ENCODE data around the gene MRTO4.
"Not testable (repeated sequence)": the region's sequence is repeated elsewhere in the genome, so short reads cannot be mapped to it uniquely, and the experiment has no call there.

Gene MRTO4

DNA sequence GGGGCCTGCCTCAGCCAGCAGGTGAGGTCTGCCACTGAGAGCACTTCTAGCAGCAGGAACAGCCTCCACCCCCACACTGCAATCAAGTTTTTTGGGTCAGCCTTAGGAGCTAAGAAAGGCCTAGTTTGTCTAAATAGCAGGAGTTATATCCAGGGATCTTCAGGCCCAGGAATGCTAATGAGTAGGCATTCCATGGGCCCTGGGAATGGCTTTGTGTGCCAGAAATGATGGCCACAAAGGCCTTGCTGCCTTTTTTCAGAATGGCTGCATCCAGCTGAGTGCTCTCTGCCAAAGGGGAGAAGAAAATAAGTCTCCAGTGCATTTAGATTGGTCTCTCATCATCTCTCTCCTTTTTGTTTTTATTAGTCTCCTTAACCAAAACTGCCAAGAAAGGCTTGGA, 2.8 kb downstream of the MRTO4 start:
- Histone ChIP-seq H3K27me3 (ENCODE audit: control insufficient read depth in 5 of 5, insufficient read depth in 4 of 5, low read length in 5 of 5) (no peaks in the 10 kb centered on the region), H3K4me1 (ENCODE audit: control insufficient read depth in 5 of 5, insufficient read depth in 5 of 5, low read length in 5 of 5) (peaks cover 3 to 48% (median 34%) of the 10 kb centered on the region in 5 donors), H3K36me3 (ENCODE audit: control insufficient read depth in 5 of 5, insufficient read depth in 5 of 5, low read length in 5 of 5) (peaks cover 0 to 46% (median 40%) of the 10 kb centered on the region in 5 donors), H3K9ac (ENCODE audit: low read length in 5 of 5) (no peak overlapping the region), H3K27ac (ENCODE audit: low read depth, low read length) (no peak overlapping the region), H3K4me3 (ENCODE audit: low read depth in 1 of 5, low read length in 5 of 5) (no peak overlapping the region), H3K9me3 (ENCODE audit: control insufficient read depth in 5 of 5, low read length in 5 of 5) (no peaks in the 10 kb centered on the region)

DNA sequence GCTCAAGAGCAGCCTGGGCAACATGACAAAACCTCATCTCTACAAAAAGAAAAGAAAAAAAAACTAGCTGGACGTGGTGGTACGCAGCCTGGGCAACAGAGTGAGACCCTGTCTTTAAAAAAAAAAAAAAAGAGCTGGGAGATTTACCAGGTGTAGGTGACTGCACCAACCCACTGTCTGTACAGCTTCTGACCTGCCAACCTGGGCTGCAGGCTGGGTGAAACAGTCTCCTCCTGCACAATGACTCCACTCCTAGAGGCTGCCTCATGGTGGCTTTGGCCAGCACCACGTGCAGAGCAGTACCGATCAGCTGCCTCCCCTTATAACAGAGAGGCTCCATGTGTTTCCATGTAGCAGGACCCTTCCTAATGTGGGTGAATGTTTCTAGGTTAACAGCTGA, 3.7 kb downstream of the MRTO4 start:
- Histone ChIP-seq H3K9me3 (ENCODE audit: control insufficient read depth in 5 of 5, low read length in 5 of 5) (no peaks in the 10 kb centered on the region), H3K27ac (ENCODE audit: low read depth, low read length) (no peak overlapping the region), H3K36me3 (ENCODE audit: control insufficient read depth in 5 of 5, insufficient read depth in 5 of 5, low read length in 5 of 5) (peaks cover 0 to 55% (median 47%) of the 10 kb centered on the region in 5 donors), H3K4me3 (ENCODE audit: low read depth in 1 of 5, low read length in 5 of 5) (no peak overlapping the region), H3K9ac (ENCODE audit: low read length in 5 of 5) (no peak overlapping the region), H3K27me3 (ENCODE audit: control insufficient read depth in 5 of 5, insufficient read depth in 4 of 5, low read length in 5 of 5) (no peaks in the 10 kb centered on the region), H3K4me1 (ENCODE audit: control insufficient read depth in 5 of 5, insufficient read depth in 5 of 5, low read length in 5 of 5) (peaks cover 3 to 47% (median 31%) of the 10 kb centered on the region in 5 donors)

DNA sequence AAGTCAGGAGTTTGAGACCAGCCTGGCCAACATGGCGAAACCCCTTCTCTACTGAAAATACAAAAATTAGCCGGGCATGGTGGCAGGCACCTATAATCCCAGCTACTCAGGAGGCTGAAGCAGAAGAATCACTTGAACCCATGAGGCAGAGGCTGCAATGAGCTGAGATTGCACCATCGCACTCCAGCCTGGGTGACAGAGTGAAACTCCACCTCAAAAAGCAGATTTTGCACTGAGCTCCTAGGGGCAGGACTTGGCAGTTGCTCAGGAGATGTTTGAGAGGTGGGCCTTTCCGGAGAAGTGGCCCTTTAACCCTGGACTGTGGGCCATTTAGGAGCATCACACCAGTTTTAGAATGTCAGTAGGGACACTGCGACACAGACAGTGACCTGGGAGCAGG, 4.7 kb downstream of the MRTO4 start:
- H3K4me1 ChIP-seq (ENCODE audit: control insufficient read depth in 5 of 5, insufficient read depth in 5 of 5, low read length in 5 of 5), result peaks cover 0 to 39% (median 21%) of the 10 kb centered on the region in 5 donors
- H3K9me3 ChIP-seq (ENCODE audit: control insufficient read depth in 5 of 5, low read length in 5 of 5); H3K9ac ChIP-seq (ENCODE audit: low read length in 5 of 5); H3K27ac ChIP-seq (ENCODE audit: low read depth, low read length); H3K27me3 ChIP-seq (ENCODE audit: control insufficient read depth in 5 of 5, insufficient read depth in 4 of 5, low read length in 5 of 5); H3K4me3 ChIP-seq (ENCODE audit: low read depth in 1 of 5, low read length in 5 of 5): not testable (repeated sequence)
- H3K36me3 ChIP-seq (ENCODE audit: control insufficient read depth in 5 of 5, insufficient read depth in 5 of 5, low read length in 5 of 5), result peaks cover 0 to 62% (median 51%) of the 10 kb centered on the region in 5 donors

DNA sequence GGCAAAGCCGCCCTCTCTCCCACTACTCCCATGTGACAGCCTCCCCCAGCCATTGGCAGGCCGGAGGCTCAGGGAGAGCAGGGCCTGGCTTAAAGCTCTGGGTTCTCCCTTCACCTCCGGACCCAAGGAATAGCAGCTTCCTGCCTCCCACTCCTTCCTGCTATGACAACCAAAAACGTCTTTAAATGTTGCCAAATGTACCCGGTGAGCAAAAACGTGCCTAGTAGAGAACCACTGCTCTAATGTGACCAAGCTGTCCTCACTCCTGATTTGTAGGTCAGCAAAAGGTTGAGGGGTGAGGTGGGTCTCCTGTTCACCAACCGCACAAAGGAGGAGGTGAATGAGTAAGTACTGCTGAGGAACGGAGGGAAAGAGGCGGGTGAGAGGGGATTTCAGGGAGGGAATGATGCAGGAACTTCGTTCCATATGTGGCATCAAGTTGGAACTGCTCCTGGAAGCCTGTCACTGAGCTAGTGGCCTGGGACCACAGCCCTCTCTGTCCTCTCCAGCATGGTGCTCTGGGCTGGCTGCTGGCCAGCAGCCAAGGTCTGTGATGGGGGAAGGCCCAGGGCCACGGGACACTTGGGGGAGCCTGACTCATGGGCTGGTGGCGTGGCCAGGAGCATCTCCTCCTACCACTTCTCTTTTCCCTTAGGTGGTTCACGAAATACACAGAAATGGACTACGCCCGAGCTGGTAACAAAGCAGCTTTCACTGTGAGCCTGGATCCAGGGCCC, 5.7 kb downstream of the MRTO4 start:
- Histone ChIP-seq H3K9me3 (ENCODE audit: control insufficient read depth in 5 of 5, low read length in 5 of 5) (no peaks in the 10 kb centered on the region), H3K4me1 (ENCODE audit: control insufficient read depth in 5 of 5, insufficient read depth in 5 of 5, low read length in 5 of 5) (peaks cover 0 to 31% (median 13%) of the 10 kb centered on the region in 5 donors), H3K9ac (ENCODE audit: low read length in 5 of 5) (peak overlapping the region in 1 of 5 donors; percentile 38), H3K27ac (ENCODE audit: low read depth, low read length) (no peak overlapping the region), H3K4me3 (ENCODE audit: low read depth in 1 of 5, low read length in 5 of 5) (no peak overlapping the region), H3K27me3 (ENCODE audit: control insufficient read depth in 5 of 5, insufficient read depth in 4 of 5, low read length in 5 of 5) (no peaks in the 10 kb centered on the region), H3K36me3 (ENCODE audit: control insufficient read depth in 5 of 5, insufficient read depth in 5 of 5, low read length in 5 of 5) (peaks cover 0 to 62% (median 51%) of the 10 kb centered on the region in 5 donors)

DNA sequence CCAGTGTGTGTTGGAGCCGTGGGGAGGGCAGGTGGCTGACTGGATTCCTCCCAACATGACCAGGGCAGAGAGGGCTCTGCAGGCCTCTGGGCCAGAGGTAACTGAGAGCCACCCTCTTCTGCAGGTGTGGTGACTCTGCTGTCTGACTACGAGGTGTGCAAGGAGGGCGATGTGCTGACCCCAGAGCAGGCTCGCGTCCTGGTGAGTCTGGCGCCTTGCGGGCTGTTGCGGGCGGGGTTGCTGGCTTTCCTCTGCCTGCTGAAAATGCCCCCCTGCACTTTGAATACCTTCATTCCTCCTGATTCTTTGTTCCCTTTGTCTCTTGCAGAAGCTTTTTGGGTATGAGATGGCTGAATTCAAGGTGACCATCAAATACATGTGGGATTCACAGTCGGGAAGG, 6.7 kb downstream of the MRTO4 start:
- Histone ChIP-seq H3K4me1 (ENCODE audit: control insufficient read depth in 5 of 5, insufficient read depth in 5 of 5, low read length in 5 of 5) (peaks cover 0 to 21% (median 3%) of the 10 kb centered on the region in 5 donors), H3K36me3 (ENCODE audit: control insufficient read depth in 5 of 5, insufficient read depth in 5 of 5, low read length in 5 of 5) (peaks cover 0 to 62% (median 51%) of the 10 kb centered on the region in 5 donors), H3K27me3 (ENCODE audit: control insufficient read depth in 5 of 5, insufficient read depth in 4 of 5, low read length in 5 of 5) (no peaks in the 10 kb centered on the region), H3K9ac (ENCODE audit: low read length in 5 of 5) (no peak overlapping the region), H3K9me3 (ENCODE audit: control insufficient read depth in 5 of 5, low read length in 5 of 5) (no peaks in the 10 kb centered on the region), H3K27ac (ENCODE audit: low read depth, low read length) (no peak overlapping the region), H3K4me3 (ENCODE audit: low read depth in 1 of 5, low read length in 5 of 5) (no peak overlapping the region)

DNA sequence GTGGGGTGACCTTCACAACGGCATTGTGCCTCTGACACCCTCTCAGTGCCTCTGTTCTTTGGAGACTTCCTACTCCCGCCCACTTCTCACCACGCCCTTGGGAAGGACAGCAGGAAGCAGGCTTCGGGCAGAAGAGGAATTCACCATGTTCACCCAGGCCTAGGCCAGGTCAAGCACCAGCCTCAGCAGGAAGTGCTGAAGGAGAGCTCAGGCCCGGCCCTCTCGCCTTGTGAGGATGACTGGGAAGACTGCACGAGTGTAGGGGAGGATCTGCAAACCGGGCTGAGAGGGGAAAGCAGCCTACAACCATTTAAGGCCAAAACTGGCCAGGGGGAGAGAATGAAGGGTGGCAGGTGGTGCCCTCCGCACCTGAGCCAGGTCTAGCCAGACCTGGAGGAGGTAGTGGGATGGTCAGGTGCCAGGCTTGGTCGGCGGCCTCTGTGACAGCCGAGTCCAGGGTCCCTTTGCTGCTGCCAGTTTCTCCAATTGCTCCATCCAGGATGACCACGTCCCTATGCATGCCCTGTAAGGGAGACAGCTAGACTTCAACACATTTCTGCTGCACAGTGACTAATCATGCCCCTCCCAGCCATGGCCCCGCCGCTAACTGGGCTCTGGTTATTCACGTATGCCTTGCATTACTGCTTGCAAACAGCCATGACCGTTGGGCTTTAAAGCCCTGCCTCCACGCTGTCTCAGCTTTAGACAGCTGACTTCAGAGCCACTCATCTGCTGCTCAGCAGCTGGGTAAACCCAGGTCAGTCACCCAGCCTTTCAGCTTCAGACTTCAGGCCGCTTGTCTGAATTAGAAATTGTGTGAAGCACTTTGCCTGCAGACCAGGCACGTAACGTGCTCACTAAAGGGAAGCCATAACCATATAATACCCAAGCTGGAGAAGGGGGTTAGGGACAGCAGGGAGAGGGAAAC, 8.9 kb downstream of the MRTO4 start:
- Histone ChIP-seq H3K27ac (ENCODE audit: low read depth, low read length) (no peak overlapping the region), H3K9ac (ENCODE audit: low read length in 5 of 5) (no peak overlapping the region), H3K4me1 (ENCODE audit: control insufficient read depth in 5 of 5, insufficient read depth in 5 of 5, low read length in 5 of 5) (peaks cover 0 to 15% (median 0%) of the 10 kb centered on the region in 5 donors), H3K4me3 (ENCODE audit: low read depth in 1 of 5, low read length in 5 of 5) (no peak overlapping the region), H3K36me3 (ENCODE audit: control insufficient read depth in 5 of 5, insufficient read depth in 5 of 5, low read length in 5 of 5) (peaks cover 0 to 55% (median 49%) of the 10 kb centered on the region in 5 donors), H3K9me3 (ENCODE audit: control insufficient read depth in 5 of 5, low read length in 5 of 5) (no peaks in the 10 kb centered on the region), H3K27me3 (ENCODE audit: control insufficient read depth in 5 of 5, insufficient read depth in 4 of 5, low read length in 5 of 5) (no peaks in the 10 kb centered on the region)

DNA sequence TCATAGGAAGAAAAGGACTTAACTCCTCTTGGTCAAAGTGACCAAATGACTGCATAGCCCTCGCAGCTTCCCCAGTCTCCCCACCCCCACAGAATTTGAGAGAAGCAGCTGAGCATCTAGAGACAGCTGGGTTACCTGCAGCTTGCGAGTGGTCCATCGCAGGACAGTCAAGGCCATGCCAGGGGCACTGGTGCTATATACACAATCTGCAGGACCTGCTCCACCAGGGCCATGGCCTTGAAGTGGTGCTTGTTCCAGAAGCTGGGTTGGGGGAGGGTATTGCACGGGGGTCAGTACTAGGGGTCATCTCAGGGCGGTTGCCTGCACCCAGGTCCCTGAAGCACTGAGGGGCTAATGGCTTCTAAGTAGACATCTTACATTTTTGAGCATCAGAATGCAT, 10.4 kb downstream of the MRTO4 start:
- Histone ChIP-seq H3K9me3 (ENCODE audit: control insufficient read depth in 5 of 5, low read length in 5 of 5) (no peaks in the 10 kb centered on the region), H3K4me1 (ENCODE audit: control insufficient read depth in 5 of 5, insufficient read depth in 5 of 5, low read length in 5 of 5) (peaks cover 0 to 9% (median 0%) of the 10 kb centered on the region in 5 donors), H3K36me3 (ENCODE audit: control insufficient read depth in 5 of 5, insufficient read depth in 5 of 5, low read length in 5 of 5) (peaks cover 0 to 40% (median 36%) of the 10 kb centered on the region in 5 donors), H3K27ac (ENCODE audit: low read depth, low read length) (no peak overlapping the region), H3K9ac (ENCODE audit: low read length in 5 of 5) (no peak overlapping the region), H3K27me3 (ENCODE audit: control insufficient read depth in 5 of 5, insufficient read depth in 4 of 5, low read length in 5 of 5) (no peaks in the 10 kb centered on the region), H3K4me3 (ENCODE audit: low read depth in 1 of 5, low read length in 5 of 5) (no peak overlapping the region)

DNA sequence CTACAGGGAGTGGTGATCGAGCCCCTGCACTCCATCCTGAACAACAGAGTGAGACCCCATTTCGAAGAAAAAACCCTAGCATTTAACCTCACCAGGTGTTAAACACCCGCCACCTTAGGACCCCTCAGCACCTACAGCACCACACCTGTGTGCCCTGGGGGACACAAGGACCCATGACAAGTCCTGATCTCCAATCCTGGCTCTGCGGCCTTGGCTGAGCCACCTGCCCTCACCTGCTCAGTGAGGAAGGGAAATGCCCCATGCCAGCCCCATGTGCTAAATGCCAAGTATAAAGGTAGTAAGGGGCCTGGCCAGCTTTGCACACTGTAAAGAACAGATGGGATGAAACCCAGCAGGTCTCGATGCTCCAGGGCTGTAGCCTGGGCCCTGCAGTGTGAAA, 11.1 kb downstream of the MRTO4 start:
- Histone ChIP-seq H3K27me3 (ENCODE audit: control insufficient read depth in 5 of 5, insufficient read depth in 4 of 5, low read length in 5 of 5) (no peaks in the 10 kb centered on the region), H3K4me3 (ENCODE audit: low read depth in 1 of 5, low read length in 5 of 5) (no peak overlapping the region), H3K9me3 (ENCODE audit: control insufficient read depth in 5 of 5, low read length in 5 of 5) (no peaks in the 10 kb centered on the region), H3K36me3 (ENCODE audit: control insufficient read depth in 5 of 5, insufficient read depth in 5 of 5, low read length in 5 of 5) (peaks cover 0 to 33% (median 29%) of the 10 kb centered on the region in 5 donors), H3K4me1 (ENCODE audit: control insufficient read depth in 5 of 5, insufficient read depth in 5 of 5, low read length in 5 of 5) (peaks cover 0 to 2% (median 0%) of the 10 kb centered on the region in 5 donors), H3K9ac (ENCODE audit: low read length in 5 of 5) (no peak overlapping the region), H3K27ac (ENCODE audit: low read depth, low read length) (no peak overlapping the region)

DNA sequence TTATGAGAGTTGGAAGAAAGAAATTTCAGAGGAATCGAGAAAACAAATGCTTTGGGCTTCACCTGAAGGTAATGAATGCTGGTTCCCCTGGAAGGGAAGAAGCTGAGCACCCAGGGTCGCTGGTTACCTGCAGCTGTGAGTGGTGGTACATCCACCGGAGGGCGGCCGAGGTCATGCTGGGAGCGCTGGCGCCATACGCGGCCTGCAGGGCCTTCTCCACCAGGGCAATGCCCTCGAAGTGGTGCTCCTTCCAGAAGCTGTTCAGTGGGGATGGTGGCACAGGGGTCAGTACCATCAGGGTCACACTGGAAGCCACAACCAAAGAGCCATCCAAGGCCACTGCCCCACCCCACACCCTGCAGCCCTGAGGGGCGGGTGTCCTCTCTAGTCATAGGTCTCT, 16.8 kb downstream of the MRTO4 start:
- H3K4me1 ChIP-seq (ENCODE audit: control insufficient read depth in 5 of 5, insufficient read depth in 5 of 5, low read length in 5 of 5), result no peaks in the 10 kb centered on the region
- H3K27ac ChIP-seq (ENCODE audit: low read depth, low read length), result no peak overlapping the region
- no peak overlapping the region for H3K9ac ChIP-seq (ENCODE audit: low read length in 5 of 5)
- no peaks in the 10 kb centered on the region for H3K9me3 ChIP-seq (ENCODE audit: control insufficient read depth in 5 of 5, low read length in 5 of 5)
- peaks cover 0 to under 1% (median 0%) of the 10 kb centered on the region in 5 donors for H3K27me3 ChIP-seq (ENCODE audit: control insufficient read depth in 5 of 5, insufficient read depth in 4 of 5, low read length in 5 of 5)
- H3K4me3 ChIP-seq (ENCODE audit: low read depth in 1 of 5, low read length in 5 of 5), result no peak overlapping the region
- peaks cover 0 to 5% (median 0%) of the 10 kb centered on the region in 5 donors for H3K36me3 ChIP-seq (ENCODE audit: control insufficient read depth in 5 of 5, insufficient read depth in 5 of 5, low read length in 5 of 5)
